Measurements from ENCODE around the gene OR56A3.
"Not testable (repeated sequence)": the region's sequence is repeated elsewhere in the genome, so short reads cannot be mapped to it uniquely, and the experiment has no call there.

OR56A3 gene

DNA sequence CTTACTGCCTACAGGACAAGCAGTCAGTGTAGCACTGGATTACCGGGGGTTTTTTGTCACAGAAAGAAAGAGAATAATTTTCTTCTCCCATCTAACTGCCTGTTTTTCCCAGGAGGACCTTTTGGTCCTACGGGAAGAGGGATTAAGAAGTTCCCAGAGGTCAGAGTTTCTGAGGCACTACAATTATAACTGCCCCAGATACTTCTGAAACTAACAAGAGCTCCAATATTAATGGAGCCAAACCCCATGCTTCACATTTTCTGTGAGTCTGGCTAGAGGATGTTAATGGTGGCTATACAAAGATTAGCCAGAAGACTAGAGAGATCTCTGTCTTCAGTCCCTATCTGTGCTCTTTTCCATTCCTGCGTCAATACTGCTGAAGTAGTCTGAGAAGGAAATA lies at the start of gene OR56A3:
OR56A3 (plus strand) TSS at position 301 of the 400 bp plus-strand sequence. CDS start 5,096 bp downstream, outside the sequence.
- DNase-seq = no peak

DNA sequence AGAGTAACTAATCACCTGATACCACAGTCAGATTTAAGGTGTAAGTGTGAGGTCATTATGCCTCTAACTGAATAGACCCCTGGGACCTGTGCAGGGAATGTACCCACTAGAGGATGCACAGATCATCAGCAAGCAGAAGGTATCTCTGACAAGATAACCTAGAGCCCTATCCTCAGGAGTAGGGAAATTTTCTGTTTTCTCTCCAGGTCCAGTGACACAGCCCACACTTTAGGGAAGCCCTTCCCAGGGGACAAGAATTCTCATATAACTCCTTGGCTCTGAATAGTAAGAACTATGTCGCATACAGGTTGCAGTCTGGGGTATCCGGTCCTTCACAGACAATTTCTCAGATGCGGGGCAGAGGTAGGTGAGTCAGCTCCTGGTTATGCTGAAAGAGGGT lies 49.1 kb upstream of the OR56A3 start, which contains the start of gene OR52E5:
OR52E5 (plus strand) TSS at position 301 of the 400 bp plus-strand sequence. CDS start 7,569 bp downstream, outside the sequence.
- no peak for DNase-seq

DNA sequence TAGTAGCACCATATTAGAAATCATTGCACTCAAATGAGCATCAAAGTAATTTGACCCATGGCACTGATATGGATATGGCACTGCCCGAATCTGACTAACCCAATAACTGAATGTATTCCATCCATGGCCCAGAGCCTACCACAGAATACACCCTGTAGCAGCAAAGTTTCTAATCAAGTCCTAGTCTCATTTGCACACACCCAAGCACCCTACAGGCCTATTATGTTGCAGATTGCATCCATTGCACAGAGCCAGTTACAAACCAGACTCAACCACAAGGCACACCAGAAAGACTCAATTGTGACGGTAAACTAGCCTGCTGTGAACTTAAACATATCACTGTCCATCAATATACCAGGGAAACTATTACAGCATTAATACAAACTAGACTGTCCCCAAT lies 42.5 kb upstream of the OR56A3 start:
- no peak for DNase-seq

DNA sequence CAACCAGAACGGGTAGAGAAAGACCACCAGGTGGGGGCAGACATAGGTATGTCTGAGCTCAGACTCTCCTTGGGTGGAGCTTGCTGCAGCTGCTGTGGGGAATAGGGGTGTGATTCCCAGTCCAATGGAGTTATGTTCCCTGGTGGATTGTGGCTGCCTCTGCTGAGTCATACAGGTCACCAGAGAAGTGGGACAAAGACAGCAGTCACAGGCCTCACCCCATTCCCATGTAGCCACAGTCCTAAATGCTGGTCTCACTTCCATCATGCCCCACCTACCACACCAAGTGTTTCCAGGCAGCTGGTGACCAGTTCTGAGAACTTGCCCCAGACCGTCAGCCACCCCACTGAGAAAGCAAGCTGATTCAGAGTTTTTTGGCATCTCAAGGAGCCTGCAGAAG lies 31.5 kb upstream of the OR56A3 start:
- no peak for DNase-seq

- DNase-seq = no peak
Observed at GRCh38 chr11:5922749-5923426, 19.2 kb upstream of the OR56A3 start.

DNA sequence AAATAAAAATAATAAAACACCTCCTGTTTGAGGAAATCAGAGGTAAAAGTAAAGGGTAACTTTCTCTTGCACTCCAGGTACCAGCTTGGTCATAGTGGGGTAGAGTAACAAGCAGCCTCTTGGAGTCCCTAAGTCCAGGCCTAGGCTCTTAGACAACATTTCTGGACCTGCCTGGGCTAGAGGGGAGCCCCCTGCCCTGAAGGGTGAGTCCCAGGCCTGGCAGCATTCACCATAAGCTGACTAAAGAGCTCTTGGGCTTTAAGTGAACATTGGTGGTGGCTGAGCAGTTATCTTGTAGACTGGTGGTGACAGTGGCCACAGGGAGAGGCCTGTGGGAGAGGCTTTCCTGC lies 18.6 kb upstream of the OR56A3 start:
- no peak for DNase-seq

- DNase-seq = no peak
Observed at GRCh38 chr11:5923794-5924193, 18.3 kb upstream of the OR56A3 start.

DNA sequence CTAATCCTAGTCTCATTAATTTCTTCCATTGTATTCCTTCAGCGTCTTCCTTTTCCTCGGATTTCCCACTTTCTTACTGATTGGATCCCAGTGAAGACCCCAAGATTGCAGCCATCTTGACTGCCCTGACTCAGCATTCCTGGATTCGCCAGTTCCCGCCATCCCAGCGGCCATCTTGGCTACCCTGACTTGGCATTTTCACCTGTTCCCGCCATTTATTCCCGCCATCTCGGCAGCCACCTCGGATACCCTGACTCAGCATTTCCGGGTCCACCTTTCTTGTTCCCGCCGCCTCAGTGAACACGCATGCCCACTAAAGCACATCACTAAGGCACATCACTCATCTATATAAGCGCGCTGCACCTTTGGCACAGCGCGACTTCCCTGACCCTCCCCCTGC lies 13.8 kb upstream of the OR56A3 start:
- no peak for DNase-seq

- DNase-seq = no peak
Observed at GRCh38 chr11:5928811-5929210, 13.2 kb upstream of the OR56A3 start.

- no peak for DNase-seq
Observed at GRCh38 chr11:5929571-5930368, 12.3 kb upstream of the OR56A3 start.

- no peak for DNase-seq
Observed at GRCh38 chr11:5930614-5931013, 11.4 kb upstream of the OR56A3 start.

DNA sequence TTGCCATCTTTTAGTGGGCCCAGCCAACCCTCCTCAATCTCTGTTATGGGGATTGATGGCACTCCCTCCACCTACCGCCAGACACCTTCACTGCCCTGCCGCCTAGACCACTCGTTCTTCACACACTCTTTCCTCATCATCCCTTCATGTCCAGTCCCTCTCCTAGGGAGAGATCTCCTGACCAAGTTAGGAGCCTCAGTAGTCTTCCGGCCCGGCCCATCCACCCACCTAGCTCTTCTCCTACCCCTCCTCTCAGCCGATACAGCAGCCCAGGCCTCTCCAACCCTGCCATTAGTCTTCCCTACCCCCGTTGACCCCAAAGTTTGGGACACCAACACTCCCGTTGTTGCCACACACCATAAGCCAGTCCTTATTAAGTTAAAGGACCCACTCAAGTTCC lies 11.0 kb upstream of the OR56A3 start:
- DNase-seq = no peak

DNA sequence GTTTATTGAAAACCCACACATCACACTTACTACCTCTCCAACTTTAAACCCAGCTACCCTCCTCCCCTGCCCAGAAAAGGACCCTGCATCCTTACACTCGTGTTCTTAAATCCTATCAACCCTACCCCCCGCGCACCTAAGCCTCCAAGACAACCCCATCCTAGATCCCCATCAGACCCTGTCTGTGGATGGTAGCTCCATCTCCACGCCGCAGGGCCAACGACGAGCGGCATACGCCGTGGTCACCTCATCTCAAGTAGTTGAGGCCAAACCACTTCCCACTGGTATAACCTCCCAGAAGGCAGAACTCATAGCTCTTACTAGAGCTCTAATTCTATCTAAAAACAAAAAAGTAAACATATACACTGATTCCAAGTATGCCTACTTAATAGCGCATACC lies 9.4 kb upstream of the OR56A3 start:
- DNase-seq = no peak

- no peak for DNase-seq
Observed at GRCh38 chr11:5933116-5933515, 8.9 kb upstream of the OR56A3 start.

DNA sequence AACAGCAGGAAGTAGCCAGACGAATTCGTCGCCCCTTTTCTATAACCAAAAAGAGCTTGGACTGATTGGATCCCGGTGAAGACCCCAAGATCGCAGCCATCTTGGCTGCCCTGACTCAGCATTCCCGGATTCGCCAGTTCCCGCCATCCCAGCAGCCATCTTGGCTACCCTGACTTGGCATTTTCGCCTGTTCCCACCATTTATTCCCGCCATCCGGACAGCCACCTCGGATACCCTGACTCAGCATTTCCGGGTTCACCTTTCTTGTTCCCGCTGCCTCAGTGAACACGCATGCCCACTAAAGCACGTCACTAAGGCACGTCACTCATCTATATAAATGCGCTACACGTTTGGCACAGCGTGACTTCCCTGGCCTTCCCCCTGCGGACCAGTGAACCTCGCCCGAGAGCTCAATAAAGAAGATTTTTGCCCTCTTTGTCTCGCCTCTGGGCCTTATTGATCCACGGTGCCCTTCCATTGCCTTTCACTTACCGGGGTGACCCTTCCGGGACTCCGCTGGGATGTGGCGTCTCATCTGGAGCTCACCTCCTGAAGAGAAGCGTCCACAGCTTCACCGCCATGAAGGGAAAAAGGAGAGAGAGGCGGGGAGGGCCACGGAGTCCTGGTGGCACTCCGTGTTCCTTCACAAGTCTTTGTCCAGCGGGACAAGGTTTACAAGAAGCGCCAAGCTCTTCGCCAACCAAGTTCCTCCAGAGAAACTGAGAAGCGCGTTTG lies 4.0 kb upstream of the OR56A3 start:
- DNase-seq = no peak

GRCh38 chr11:5938603-5938965 lies 3.5 kb upstream of the OR56A3 start:
- no peak for DNase-seq

DNA sequence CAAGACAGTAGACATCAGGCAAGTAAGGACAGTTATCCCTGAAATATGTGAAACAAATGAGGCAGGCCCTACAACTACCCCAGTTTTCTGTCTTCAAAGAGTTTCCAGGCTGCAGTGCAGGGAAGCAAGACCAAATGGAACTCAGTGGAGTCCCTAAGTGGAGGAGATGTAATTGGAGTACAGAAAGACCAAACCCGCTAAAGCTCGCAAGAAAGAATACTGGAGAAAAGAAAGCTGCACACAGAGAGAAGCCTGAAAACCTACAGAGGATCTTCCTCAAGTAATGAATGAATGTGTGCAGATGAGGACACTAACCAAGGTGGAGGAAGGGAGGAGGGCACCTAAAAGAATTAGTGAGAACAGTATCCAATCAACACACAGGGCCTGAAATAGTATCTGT lies 1.3 kb upstream of the OR56A3 start:
- no peak for DNase-seq

- no peak for DNase-seq
Observed at GRCh38 chr11:5955586-5955985, 13.5 kb downstream of the OR56A3 start.

DNA sequence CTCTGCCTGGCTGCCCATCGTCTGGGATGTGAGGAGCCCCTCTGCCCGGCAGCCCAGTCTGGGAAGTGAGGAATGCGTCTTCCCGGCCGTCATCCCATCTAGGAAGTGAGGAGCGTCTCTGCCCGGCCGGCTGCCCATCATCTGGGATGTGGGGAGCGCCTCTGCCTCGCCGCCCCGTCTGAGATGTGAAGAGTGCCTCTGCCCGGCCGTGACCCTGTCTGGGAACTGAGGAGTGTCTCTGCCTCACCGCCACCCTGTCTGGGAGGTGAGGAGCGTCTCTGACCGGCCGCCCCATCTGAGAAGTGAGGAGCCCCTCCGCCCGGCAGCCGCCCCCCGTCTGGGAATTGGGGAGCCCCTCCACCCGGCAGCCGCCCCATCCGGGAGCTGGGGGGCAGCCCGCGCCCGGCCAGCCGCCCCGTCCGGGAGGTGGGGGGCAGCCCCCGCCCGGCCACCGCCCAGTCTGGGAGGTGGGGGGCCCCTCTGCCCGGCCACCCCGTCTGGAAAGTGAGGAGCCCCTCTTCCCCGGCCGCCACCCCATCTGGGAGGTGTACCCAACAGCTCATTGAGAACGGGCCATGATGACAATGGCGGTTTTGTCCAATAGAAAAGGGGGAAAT lies 18.8 kb downstream of the OR56A3 start:
- DNase-seq = not testable (repeated sequence)

DNA sequence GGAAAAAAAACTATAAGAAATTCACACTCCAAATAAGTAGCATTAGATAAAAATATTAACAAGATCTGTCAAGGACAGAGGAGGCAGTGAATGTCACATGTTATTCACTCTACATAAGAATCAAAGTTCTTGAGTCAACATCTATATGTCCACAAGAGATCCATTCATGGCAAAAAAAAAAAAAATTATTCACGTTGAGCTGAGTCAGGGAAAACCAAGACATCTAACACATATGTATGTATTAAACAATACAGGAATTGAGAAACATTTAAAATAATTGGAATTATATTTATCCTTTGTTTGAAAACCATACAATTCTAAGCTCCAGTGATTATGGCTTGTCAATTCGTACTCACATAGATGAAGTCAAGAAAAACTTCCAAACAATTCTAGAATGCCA lies 24.9 kb downstream of the OR56A3 start:
- no peak for DNase-seq

- DNase-seq = no peak
Observed at GRCh38 chr11:5967708-5968107, 25.7 kb downstream of the OR56A3 start.

DNA sequence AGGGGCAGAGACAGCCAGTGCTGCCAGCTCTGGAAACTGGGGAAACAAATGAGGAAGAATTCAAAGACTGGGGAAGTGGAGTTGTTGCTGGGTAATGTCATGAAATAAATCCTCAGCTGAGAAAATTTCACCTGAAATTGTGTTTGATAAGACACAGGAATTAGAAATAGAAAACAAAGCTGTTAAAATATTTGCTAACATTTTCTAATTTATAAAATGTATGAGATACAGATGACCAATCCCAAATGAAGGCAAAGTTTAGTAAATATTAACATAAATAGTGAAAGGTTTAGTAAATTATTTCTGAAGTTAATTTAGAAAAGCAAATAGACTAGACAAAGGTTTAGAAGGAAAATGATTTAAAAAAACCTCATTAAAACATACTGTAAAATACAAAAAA lies 26.3 kb downstream of the OR56A3 start, which contains the start of gene OR56A5:
OR56A5 (minus strand) TSS at position 101 of the 400 bp plus-strand sequence; CDS start at position 101, 0 bp downstream.
- no peak for DNase-seq

- no peak for DNase-seq
Observed at GRCh38 chr11:5973530-5973929, 31.5 kb downstream of the OR56A3 start.

Measured in right hindlimb (tissue), 1 donor.